Fibroblast of villous mesenchyme (primary cell): ENCODE measurements around the gene AIP. TPM values are rescaled to one million over a fixed set of nuclear protein-coding genes. Genes with fewer than 3 reads are reported as not detected.
"Not testable (repeated sequence)": the region's sequence is repeated elsewhere in the genome, so short reads cannot be mapped to it uniquely, and the experiment has no call there.

ENCODE experiments used
- DNase-seq: peaks from one replicate; pipeline ENCODE4 v3.0.0-alpha.2; 2010; ENCODE audit warnings: low read depth
- H3K4me3 ChIP-seq: 2 replicates; pipeline ENCODE4 v1.5.1; 2011; ENCODE audit warnings: low read depth, mild to moderate bottlenecking, low read length
- CTCF ChIP-seq: IDR thresholded peaks from 2 replicates; pipeline ENCODE4 v1.5.1; 2012; ENCODE audit warnings: low read depth, mild to moderate bottlenecking, low read length; ENCODE audit not compliant: insufficient read depth
- total RNA-seq: library from RNA; depleted of rRNA; stranded (reverse); fragments of >200 nt; gene quantifications from 2 replicates; pipeline ENCODE4 v1.2.3, GENCODE V29; 2012

AIP gene
- total RNA-seq, 1 donor, result 42.7 TPM

GRCh38 chr11:67507864-67508485 lies 25.1 kb downstream of the AIP start, which contains the start of gene CDK2AP2:
CDK2AP2 (minus strand) TSS chr11:67508162; CDS start chr11:67508082, 80 bp downstream.
- TF ChIP-seq CTCF, result no peak
- peak; percentile 100 for DNase-seq
- H3K4me3 ChIP-seq, result peak within 1 kb of the TSS; percentile 90

- DNase-seq, result peak; percentile 97
- TF ChIP-seq CTCF, result no peak
- H3K4me3 ChIP-seq, result peak overlapping the region; percentile 90
Observed at GRCh38 chr11:67508486-67509121, 25.8 kb downstream of the AIP start.

- H3K4me3 ChIP-seq, result no peak overlapping the region
- TF ChIP-seq CTCF, result no peak
- DNase-seq, result peak; percentile 27
Observed at GRCh38 chr11:67510023-67510345, 27.2 kb downstream of the AIP start.

- H3K4me3 ChIP-seq, DNase-seq: not testable (repeated sequence)
Observed at GRCh38 chr11:67511558-67511957, 28.7 kb downstream of the AIP start.

- TF ChIP-seq CTCF, result no peak
- H3K4me3 ChIP-seq, result no peak overlapping the region
- DNase-seq, result no peak
Observed at GRCh38 chr11:67514116-67514515, 31.3 kb downstream of the AIP start.

- no peak overlapping the region for H3K4me3 ChIP-seq
- no peak for TF ChIP-seq CTCF
- DNase-seq, result no peak
Observed at GRCh38 chr11:67516806-67517205, 34.0 kb downstream of the AIP start.

- no peak for TF ChIP-seq CTCF
- H3K4me3 ChIP-seq, result no peak overlapping the region
- DNase-seq, result no peak
Observed at GRCh38 chr11:67517784-67518552, 35.1 kb downstream of the AIP start.
